ENCODE data around the gene DOCK9.

The DOCK9 gene

DNA sequence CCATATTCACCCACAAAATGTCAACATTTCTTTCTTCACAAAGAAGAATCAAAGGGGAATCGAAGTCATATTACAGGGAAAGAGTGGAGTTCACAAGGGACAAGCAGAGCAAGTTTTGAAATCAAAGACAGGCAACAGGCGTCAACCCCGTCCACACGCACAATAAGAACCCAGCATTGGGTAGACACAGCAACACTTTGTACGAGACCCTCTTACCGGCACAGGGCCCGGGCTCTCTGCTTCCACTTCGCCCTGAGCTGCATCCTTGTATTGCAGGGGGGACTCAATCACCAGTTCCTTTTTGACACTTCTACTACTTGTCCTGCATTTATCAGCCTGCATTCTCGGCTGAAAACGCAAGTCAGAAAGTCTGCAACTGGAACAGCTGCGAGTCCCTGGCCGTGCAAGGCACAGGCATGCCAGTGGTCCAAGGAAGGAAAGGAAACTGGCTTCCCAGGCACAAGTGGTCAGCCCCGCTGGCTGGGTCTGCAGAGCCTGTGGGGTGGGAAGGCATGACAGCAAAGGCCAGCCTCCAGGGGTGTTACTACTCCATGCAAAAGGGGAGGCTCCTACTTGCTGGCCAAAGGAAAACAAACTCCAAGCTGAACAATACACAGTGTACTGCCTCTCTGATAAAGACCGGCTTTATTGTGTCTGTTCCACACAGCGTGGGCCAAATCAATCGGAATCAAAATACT is at the start of gene DOCK9:
Gene DOCK9, minus strand, starts transcription at position 497 of the 698 bp plus-strand sequence. Its CDS starts 155 bp downstream, at position 342.
- no peak for DNase-seq

- DNase-seq, result peak; percentile 60
These were observed 49.4 kb upstream of the DOCK9 start for GRCh38 chr13:99027260-99027659.

- no peak for DNase-seq
These were observed 45.1 kb upstream of the DOCK9 start for GRCh38 chr13:99022941-99023340.

DNA sequence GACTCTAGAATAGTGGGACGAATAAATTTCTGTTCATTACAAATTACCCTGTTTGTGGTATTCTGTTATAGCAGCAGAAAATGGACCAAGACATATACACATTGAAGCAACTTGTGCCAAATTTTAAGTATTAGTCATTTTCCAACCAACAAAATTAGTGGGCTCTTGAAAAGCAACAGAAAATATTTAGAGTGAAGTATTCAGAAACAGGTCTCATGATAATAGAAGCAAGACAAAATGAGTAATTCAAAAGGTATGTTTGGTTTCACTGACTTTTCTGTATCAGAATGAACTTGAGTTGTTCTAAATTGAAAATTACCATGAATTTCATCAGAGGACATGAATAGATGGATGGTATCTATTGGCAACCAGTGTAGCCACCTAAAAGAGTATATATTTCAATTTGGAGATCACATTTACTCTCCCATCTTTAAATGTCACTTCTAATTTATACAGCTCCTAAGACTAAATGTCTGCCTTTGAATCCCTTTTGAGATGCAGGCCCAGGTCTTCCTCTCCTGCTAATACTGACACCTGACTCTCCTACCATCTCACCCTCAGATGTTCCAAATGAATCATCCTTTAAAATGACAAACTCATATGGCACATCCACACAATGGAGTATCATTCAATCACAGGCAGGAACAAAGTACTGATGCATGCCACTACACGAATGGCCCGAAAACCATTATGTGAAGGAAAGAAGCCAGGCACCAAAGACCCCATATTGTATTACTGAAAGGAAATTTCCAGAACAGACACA is 40.7 kb upstream of the DOCK9 start:
- DNase-seq, result no peak

- no peak for DNase-seq
These were observed 38.0 kb upstream of the DOCK9 start for GRCh38 chr13:99015606-99016490.

- DNase-seq, result no peak
These were observed 36.7 kb upstream of the DOCK9 start for GRCh38 chr13:99014522-99014921.

- no peak for DNase-seq
These were observed 36.1 kb upstream of the DOCK9 start for GRCh38 chr13:99013951-99014350.

GRCh38 chr13:99012539-99012938 is 34.7 kb upstream of the DOCK9 start:
- DNase-seq, result no peak

GRCh38 chr13:99009987-99010551 is 32.2 kb upstream of the DOCK9 start:
- no peak for DNase-seq

DNA sequence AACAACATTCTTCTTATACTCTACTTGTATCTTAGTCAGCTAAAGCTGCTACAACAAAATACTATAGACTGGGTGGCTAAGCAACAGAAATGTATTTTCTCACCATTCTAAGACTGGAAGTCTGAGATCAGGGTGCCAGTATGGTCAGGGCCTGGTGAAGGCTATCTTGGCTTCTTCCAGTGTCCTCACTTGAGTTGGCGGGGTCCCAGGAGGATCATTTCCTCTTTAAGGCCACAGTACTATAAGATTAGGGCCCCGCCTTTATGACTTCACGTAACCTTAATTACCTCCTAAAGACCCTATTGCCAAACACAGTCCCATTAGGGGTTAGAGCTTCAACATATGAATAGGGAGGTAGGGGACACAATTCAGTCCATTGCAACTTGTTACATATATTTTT is 30.7 kb upstream of the DOCK9 start:
- DNase-seq, result no peak

- DNase-seq, result no peak
These were observed 29.6 kb upstream of the DOCK9 start for GRCh38 chr13:99007414-99007986.

DNA sequence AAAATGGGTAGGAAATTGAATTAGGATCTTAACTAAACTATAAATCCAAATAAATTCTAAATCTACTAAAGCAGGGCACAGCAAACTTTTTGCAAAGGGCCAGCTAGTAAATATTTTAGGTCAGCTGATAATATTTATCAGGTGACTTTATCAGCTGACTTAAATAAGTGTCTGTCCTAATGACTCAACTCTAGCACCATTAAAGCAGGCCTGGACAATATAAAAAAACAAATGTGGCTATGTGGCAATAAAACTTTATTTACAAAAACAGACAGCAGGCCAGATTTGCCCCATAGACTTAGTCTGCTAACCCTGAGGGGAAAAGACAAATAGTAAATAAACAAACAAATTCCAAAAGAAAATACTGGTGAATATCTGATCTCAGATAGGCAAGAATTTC is 27.7 kb upstream of the DOCK9 start:
- DNase-seq, result no peak

DNA sequence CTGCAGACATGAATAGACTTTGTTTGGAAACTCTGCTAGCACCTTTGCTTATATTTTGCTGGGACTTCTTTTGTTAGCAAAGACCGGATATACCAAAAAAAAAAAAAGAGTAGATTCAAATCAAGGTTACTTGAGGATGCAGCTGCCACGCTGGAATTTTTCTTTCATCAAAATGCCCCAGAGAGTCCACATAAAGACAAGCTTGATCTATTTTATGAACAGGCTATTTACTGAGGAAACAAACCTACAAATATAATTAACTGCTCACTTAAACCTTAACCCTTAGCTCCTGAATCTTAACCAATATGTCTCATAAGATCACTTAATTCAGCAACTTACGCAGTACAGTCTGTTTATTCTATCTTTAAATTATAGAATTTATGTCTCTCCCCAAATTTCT is 27.1 kb upstream of the DOCK9 start:
- DNase-seq, result no peak

DNA sequence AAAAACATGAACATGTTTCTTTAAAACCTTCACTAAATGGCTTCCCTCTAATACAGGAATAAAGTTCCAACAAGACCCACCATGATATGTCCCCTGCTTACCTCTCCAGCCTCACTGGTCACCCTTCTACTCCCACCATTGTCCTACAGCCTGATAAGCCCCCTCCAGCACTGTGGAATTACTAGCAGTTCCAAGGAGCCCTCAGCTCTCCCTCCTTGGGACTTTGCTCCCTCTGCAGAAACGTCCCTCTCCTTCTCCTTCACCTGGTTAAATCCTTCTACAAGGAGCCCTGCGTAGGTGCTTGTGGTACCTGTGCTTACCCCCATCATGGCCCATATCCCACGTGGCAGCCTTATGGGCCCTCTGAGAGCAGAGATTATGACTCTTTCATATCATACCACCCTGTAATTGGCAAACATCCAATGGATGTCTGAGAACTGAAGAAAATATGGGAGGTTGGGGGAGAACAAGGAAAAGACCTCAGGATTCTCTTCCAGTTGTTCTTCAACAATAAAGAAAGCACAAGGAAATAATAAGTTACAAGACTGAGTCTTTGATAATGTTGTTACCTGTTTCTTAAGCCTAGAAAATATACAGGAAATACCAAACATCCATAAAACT is 26.1 kb upstream of the DOCK9 start:
- DNase-seq, result no peak

DNA sequence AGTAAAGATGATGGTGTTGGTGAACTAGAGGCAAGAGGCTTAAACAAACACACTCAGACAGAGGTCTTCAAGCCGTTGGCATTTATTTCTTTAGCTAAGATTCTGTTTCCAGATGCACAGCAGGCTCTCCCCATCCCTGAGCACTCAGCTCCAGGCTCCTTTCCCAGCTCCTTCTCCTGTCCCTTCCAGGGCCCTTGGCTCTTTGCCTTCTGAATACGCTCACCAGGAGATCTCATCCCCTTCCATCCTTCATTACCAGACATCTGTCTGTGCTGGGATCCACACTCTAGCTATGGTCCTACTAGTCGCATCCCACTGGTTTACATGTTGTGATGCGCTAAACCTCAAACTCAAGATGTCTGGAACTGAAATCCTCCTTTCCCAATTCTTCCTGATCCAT is 25.3 kb upstream of the DOCK9 start:
- no peak for DNase-seq

DNA sequence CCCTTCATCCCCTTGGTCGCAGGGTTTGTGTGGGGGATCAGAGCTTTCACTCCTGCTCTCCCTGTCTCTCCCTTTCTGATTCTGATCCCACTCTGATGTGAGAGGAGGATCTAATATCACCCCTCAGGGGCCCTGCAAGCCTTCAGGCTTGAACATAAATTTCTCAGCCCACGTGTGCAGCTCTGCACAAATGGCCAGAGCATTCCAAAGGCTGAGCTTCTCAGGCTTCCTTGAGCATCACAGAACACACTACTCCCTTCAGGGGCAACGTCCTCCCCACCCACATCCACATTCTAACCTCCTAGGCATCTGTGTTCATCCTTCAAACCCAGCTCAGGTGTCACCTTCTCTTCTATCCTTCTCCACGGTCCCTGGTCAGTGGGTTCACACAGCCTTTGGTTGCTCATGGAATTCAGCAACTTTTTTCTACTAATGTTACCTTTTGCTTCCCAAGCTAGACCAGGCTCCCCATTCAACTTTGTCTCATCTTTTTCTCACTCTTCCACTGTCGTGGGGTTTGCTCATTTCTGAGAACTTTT is 24.4 kb upstream of the DOCK9 start:
- DNase-seq, result no peak

- no peak for DNase-seq
These were observed 22.3 kb upstream of the DOCK9 start for GRCh38 chr13:99000137-99000536.

DNA sequence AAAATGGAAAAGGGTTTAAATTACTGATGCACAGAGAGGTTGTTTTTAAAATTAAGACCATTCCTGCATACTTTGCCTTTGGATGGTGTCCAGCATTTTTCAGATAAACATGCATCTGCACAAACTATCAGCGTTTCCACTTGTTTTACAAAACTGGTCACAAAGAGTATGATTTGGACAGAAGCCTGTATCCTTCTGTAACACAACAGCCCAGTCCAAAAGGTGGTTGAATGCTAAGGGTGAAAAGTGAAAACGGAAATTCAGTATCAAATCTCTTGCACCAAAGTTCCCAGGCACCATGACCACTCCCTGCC is 21.7 kb upstream of the DOCK9 start:
- DNase-seq, result no peak

- no peak for DNase-seq
These were observed 21.2 kb upstream of the DOCK9 start for GRCh38 chr13:98998831-98999638.

DNA sequence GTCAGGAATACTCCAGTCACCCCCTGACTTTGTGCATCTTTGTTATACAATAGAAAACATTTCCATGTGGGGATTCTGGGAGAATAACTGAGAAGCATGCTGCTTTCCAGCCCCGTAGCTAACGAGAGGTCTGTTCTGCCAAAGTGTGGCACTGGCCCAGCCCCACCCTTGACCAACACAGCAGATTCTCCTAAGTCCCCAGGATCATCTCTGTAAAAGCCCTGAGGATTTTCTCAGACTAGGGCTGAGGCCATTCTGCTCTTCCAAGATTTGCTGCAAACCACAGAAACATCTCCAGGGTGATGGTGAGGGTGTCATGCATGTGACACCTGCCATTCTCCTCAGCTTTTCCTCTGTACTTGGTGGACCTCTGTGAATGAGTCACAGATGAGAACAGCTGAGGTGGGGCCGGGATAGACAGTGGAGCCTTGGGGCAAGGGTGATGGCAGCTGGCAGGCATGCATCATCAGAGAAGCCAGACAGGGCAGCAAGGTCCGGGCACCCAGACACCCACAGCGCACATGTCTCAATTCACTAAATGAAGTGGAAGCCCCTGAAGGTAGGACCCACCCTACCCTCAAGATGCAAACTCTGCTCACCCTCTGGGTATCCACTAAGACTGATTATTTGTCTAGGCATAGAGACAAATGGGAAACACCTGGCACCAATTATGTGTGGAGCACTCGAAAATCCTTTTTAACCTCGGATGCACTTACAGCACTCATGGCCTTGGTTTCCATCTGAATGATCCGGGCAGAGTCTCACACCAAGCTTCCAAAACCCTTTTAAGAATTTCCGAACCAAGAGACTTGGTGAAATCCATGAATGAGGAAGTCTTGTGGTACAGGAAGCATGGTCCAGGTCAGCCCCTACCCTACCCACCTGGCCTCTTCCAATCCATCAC is 20.1 kb upstream of the DOCK9 start:
- no peak for DNase-seq
